HAP-1 (cell line): Measurements from ENCODE around the gene DTD1.

ENCODE experiments used
- DNase-seq, 2 experiments: peaks; one replicate each; pipeline ENCODE4 v3.0.0-alpha.2; 2016 to 2020; ENCODE audit warnings: low spot score in 2 of 2
- H3K27me3 ChIP-seq: fragments of 250-450 bp; sonication (Bioruptor Pico); 2 replicates; pipeline ENCODE4 v1.5.1; 2020; ENCODE audit warnings: low read depth, mild to moderate bottlenecking, moderate library complexity
- H3K36me3 ChIP-seq: fragments of 250-450 bp; sonication (Bioruptor Pico); replicated peaks from 2 replicates; pipeline ENCODE4 v1.5.1; 2020; ENCODE audit warnings: mild to moderate bottlenecking
- H3K4me1 ChIP-seq: fragments of 250-450 bp; sonication (Bioruptor Pico); 2 replicates; pipeline ENCODE4 v1.5.1; 2020; ENCODE audit warnings: mild to moderate bottlenecking
- H3K4me3 ChIP-seq: fragments of 250-450 bp; sonication (Bioruptor Pico); 2 replicates; pipeline ENCODE4 v1.5.1; 2020; ENCODE audit warnings: mild to moderate bottlenecking, moderate library complexity
- H3K9me3 ChIP-seq: fragments of 250-450 bp; sonication (Bioruptor Pico); 2 replicates; pipeline ENCODE4 v1.5.1; 2020; ENCODE audit warnings: mild to moderate bottlenecking, moderate library complexity
- in situ Hi-C: fragments of 300-500 bp; cut with MboI; formaldehyde crosslinking; loops from 3 replicates; pipeline ENCODE4 v1.14.3; 2020; ENCODE audit warnings: low sequenced_read_pairs, inconsistent platforms, mixed read lengths

The DTD1 gene

GRCh38 chr20:18684775-18685174 is 96.9 kb downstream of the DTD1 start:
- H3K27me3 ChIP-seq, result no peaks in the 10 kb centered on the region

GRCh38 chr20:18685406-18685805 is 97.6 kb downstream of the DTD1 start:
- DNase-seq, result no peak
- peaks cover 4% of the 10 kb centered on the region; the same call in 1 of the 2 replicates for H3K4me1 ChIP-seq
- no peaks in the 10 kb centered on the region for H3K27me3 ChIP-seq
- in situ Hi-C loops, result no loop called here
- no peaks in the 10 kb centered on the region for H3K36me3 ChIP-seq
- H3K9me3 ChIP-seq, result no peaks in the 10 kb centered on the region
- no peak overlapping the region for H3K4me3 ChIP-seq

More at GRCh38 chr20:18684775-18685174, 96.9 kb downstream of the DTD1 start:
- Histone ChIP-seq H3K4me1 (peaks cover 4% of the 10 kb centered on the region; the same call in 1 of the 2 replicates), H3K4me3 (no peak overlapping the region), H3K9me3 (no peaks in the 10 kb centered on the region), H3K36me3 (no peaks in the 10 kb centered on the region)
- in situ Hi-C loops, result no loop called here
- no peak for DNase-seq

- no peaks in the 10 kb centered on the region for H3K9me3 ChIP-seq
- no peak overlapping the region for H3K4me3 ChIP-seq
- H3K36me3 ChIP-seq, result no peaks in the 10 kb centered on the region; the same call in 1 of the 2 replicates
- H3K4me1 ChIP-seq, result peaks cover 4% of the 10 kb centered on the region; the same call in 1 of the 2 replicates
- DNase-seq, result no peak
- in situ Hi-C loops, result no loop called here
- H3K27me3 ChIP-seq, result no peaks in the 10 kb centered on the region
These were observed 98.8 kb downstream of the DTD1 start for GRCh38 chr20:18686696-18687095.

DNA sequence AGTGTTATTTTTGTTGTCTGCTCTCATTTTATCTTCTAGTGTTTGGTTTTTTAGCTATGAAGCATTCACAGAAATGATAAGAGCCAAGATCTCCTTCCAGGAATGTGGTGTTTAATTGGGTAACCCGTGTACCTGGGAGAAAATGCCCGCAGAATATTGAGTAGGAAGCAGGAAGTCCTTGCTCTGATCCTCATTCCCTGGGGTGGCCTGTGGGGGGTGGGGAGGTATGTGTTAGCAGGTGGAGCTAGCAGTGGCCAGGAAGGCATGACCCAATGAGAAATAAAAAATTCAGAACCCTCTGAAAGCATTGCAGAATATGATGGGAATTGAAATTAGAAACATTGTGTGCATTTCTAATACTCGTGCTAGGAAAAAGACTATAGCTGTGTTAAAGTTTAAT is 100.8 kb downstream of the DTD1 start:
- in situ Hi-C loops, result no loop called here
- Histone ChIP-seq H3K4me1 (peaks cover 4% of the 10 kb centered on the region; the same call in 1 of the 2 replicates), H3K36me3 (no peaks in the 10 kb centered on the region; the same call in 1 of the 2 replicates), H3K27me3 (no peaks in the 10 kb centered on the region), H3K9me3 (no peaks in the 10 kb centered on the region), H3K4me3 (no peak overlapping the region)
- DNase-seq, result no peak

DNA sequence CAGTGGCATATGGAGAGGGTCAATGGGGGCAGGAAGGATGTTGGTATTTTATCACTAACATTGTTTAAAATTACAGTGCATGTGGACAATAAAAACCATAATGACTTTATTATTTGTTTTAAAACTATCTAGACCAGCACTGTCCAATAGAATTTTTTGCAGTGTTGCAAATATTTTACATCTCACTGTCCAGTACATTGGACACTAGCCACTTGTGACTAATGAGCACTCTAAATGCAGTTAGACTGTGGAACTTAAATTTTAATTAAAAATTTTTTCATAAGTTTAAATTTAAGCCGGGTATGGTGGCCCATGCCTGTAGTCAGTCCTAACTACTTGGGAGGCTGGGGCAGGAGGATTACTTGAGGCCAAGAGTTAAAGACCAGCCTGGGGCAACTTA is 101.7 kb downstream of the DTD1 start:
- Histone ChIP-seq H3K27me3 (no peaks in the 10 kb centered on the region), H3K4me1 (peaks cover 4% of the 10 kb centered on the region; the same call in 1 of the 2 replicates), H3K36me3 (no peaks in the 10 kb centered on the region; the same call in 1 of the 2 replicates), H3K9me3 (no peaks in the 10 kb centered on the region), H3K4me3 (no peak overlapping the region)
- no peak for DNase-seq
- in situ Hi-C loops, result no loop called here

DNA sequence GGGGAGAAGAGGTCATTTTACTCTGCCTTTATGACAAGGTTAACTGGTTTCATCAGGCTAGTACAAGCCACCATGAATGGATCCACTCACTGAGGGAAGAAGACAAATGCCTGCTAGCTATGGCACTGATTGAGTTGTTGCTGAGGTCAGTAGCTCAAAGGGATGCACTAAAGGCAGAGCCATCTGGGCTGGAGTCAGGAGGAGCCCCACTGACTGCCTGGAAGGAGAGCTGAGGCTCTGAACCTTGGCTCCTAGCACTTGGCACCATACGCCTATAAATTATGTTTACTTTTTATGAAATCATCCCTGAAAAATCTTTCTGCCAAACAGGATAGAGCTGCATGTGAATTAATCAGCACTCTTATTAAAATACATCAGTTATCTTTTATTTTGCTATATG is 104.6 kb downstream of the DTD1 start:
- H3K4me1 ChIP-seq, result no peaks in the 10 kb centered on the region
- no peaks in the 10 kb centered on the region for H3K27me3 ChIP-seq
- no peaks in the 10 kb centered on the region; the same call in 1 of the 2 replicates for H3K36me3 ChIP-seq
- DNase-seq, result no peak
- H3K9me3 ChIP-seq, result no peaks in the 10 kb centered on the region
- in situ Hi-C loops, result no loop called here
- no peak overlapping the region for H3K4me3 ChIP-seq

GRCh38 chr20:18694071-18694470 is 106.2 kb downstream of the DTD1 start:
- Histone ChIP-seq H3K4me3 (no peak overlapping the region), H3K4me1 (no peaks in the 10 kb centered on the region), H3K27me3 (no peaks in the 10 kb centered on the region), H3K36me3 (no peaks in the 10 kb centered on the region; the same call in 1 of the 2 replicates), H3K9me3 (no peaks in the 10 kb centered on the region)
- in situ Hi-C loops, result no loop called here
- DNase-seq, result no peak

- in situ Hi-C loops, result no loop called here
- DNase-seq, result no peak
- Histone ChIP-seq H3K27me3 (no peaks in the 10 kb centered on the region), H3K36me3 (no peaks in the 10 kb centered on the region; the same call in 1 of the 2 replicates), H3K4me3 (no peak overlapping the region), H3K9me3 (no peaks in the 10 kb centered on the region), H3K4me1 (no peaks in the 10 kb centered on the region)
These were observed 107.3 kb downstream of the DTD1 start for GRCh38 chr20:18695175-18695574.

DNA sequence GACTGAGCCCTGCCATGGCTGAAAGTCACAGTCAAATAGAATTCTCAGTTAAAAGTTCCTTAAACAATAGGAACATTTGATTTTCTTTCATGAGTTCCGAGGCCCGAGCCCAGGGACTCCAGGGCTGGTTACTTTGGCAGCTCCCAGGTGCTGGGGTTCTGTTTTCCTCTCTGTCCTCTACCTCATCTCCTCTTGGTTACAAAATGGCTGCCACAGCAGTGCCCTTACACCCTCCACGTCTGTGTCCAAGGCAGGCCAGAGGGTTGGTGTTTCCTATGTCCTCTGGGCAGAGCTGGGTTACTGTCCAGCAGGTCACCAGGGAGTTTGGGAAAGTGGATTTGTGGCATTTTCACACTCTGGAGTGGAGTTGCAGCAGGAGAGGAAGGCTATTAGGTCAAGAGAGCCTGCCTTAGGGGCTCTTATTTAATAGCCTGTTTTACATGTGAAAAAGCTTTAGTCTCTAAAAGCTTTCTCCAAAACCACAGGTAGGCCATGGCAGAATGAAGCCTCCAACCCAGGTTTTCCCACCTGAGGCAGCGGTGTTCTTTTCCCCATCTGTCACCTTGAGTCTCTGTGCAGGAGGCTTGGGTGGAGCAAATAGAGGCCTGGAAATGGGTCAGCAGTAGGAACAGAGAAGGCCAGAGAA is 111.0 kb downstream of the DTD1 start:
- Histone ChIP-seq H3K36me3 (no peaks in the 10 kb centered on the region), H3K9me3 (no peaks in the 10 kb centered on the region), H3K4me1 (no peaks in the 10 kb centered on the region), H3K4me3 (no peak overlapping the region), H3K27me3 (no peaks in the 10 kb centered on the region)
- in situ Hi-C loops, result no loop called here
- no peak for DNase-seq

GRCh38 chr20:18701969-18702368 is 114.1 kb downstream of the DTD1 start:
- in situ Hi-C loops, result no loop called here
- Histone ChIP-seq H3K4me3 (no peak overlapping the region), H3K4me1 (no peaks in the 10 kb centered on the region), H3K27me3 (no peaks in the 10 kb centered on the region), H3K9me3 (no peaks in the 10 kb centered on the region), H3K36me3 (no peaks in the 10 kb centered on the region)
- no peak for DNase-seq

- no peak for DNase-seq
- Histone ChIP-seq H3K27me3 (no peaks in the 10 kb centered on the region), H3K36me3 (no peaks in the 10 kb centered on the region), H3K4me3 (no peak overlapping the region), H3K4me1 (no peaks in the 10 kb centered on the region), H3K9me3 (no peaks in the 10 kb centered on the region)
- in situ Hi-C loops, result no loop called here
These were observed 114.9 kb downstream of the DTD1 start for GRCh38 chr20:18702736-18703135.

- Histone ChIP-seq H3K27me3 (no peaks in the 10 kb centered on the region), H3K36me3 (no peaks in the 10 kb centered on the region), H3K4me3 (no peak overlapping the region), H3K9me3 (no peaks in the 10 kb centered on the region), H3K4me1 (no peaks in the 10 kb centered on the region)
- no peak for DNase-seq
- in situ Hi-C loops, result no loop called here
These were observed 117.6 kb downstream of the DTD1 start for GRCh38 chr20:18705490-18705889.

- H3K4me3 ChIP-seq, result no peak overlapping the region
- DNase-seq, result no peak
- in situ Hi-C loops, result no loop called here
- no peaks in the 10 kb centered on the region for H3K4me1 ChIP-seq
- H3K27me3 ChIP-seq, result no peaks in the 10 kb centered on the region
- no peaks in the 10 kb centered on the region for H3K9me3 ChIP-seq
- H3K36me3 ChIP-seq, result no peaks in the 10 kb centered on the region
These were observed 118.1 kb downstream of the DTD1 start for GRCh38 chr20:18705910-18706309.

- Histone ChIP-seq H3K9me3 (no peaks in the 10 kb centered on the region), H3K4me1 (peaks cover 7% of the 10 kb centered on the region), H3K27me3 (no peaks in the 10 kb centered on the region), H3K36me3 (no peaks in the 10 kb centered on the region), H3K4me3 (no peak overlapping the region)
- in situ Hi-C loops, result no loop called here
- peak in 1 of 2 experiments; percentile 35 for DNase-seq
These were observed 124.3 kb downstream of the DTD1 start for GRCh38 chr20:18712131-18712530.

- in situ Hi-C loops, result no loop called here
- Histone ChIP-seq H3K4me3 (no peak overlapping the region), H3K36me3 (no peaks in the 10 kb centered on the region), H3K27me3 (no peaks in the 10 kb centered on the region), H3K4me1 (peaks cover 7% of the 10 kb centered on the region), H3K9me3 (no peaks in the 10 kb centered on the region)
- DNase-seq, result no peak
These were observed 125.0 kb downstream of the DTD1 start for GRCh38 chr20:18712882-18713281.
